Mucosa of rectum (tissue), 2 donors: ENCODE results near the gene USP10.
A peak's percentile ranks its signal among the peaks of the same experiment; 100 is the strongest.

ENCODE experiments used
- H3K27ac ChIP-seq, 2 donors: one replicate each; pipeline ENCODE4 v1.7.0; 2013; ENCODE audit warnings: inconsistent platforms in 2 of 2, low read depth in 2 of 2, low read length in 2 of 2
- H3K27me3 ChIP-seq, 2 donors: one replicate each; pipeline ENCODE4 v1.7.0; 2013; ENCODE audit warnings: low read length in 2 of 2; ENCODE audit not compliant: control insufficient read depth in 2 of 2, insufficient read depth in 2 of 2
- H3K36me3 ChIP-seq, 2 donors: one replicate each; pipeline ENCODE4 v1.7.0; 2013; ENCODE audit warnings: low read length in 2 of 2; ENCODE audit not compliant: control insufficient read depth in 2 of 2, insufficient read depth in 2 of 2
- H3K4me1 ChIP-seq, 2 donors: one replicate each; pipeline ENCODE4 v1.7.0; 2013; ENCODE audit warnings: low read length in 2 of 2, mild to moderate bottlenecking in 1 of 2; ENCODE audit not compliant: control insufficient read depth in 2 of 2, insufficient read depth in 2 of 2
- H3K4me3 ChIP-seq, 2 donors: one replicate each; pipeline ENCODE4 v1.7.0; 2013; ENCODE audit warnings: low read length in 2 of 2
- H3K9ac ChIP-seq, 2 donors: one replicate each; pipeline ENCODE4 v1.7.0; 2013; ENCODE audit warnings: low read length in 2 of 2, low read depth in 1 of 2, mild to moderate bottlenecking in 1 of 2
- H3K9me3 ChIP-seq, 2 donors: one replicate each; pipeline ENCODE4 v1.7.0; 2013; ENCODE audit warnings: low read length in 2 of 2; ENCODE audit not compliant: control insufficient read depth in 2 of 2
- donor health status: healthy.
- donor health status: Normal muscosa, but diverticular disease.

Gene USP10

GRCh38 chr16:84819644-84820304, 120.0 kb downstream of the USP10 start, which contains the start of gene CRISPLD2:
TSS of gene CRISPLD2 (plus strand) at chr16:84819985. CDS start at chr16:84838496, 18,511 bp downstream.
- Histone ChIP-seq H3K27me3 (peaks cover 8 to 18% of the 10 kb centered on the region in 2 donors), H3K4me1 (peaks cover 8 to 12% of the 10 kb centered on the region in 2 donors), H3K27ac (peak within 1 kb of the TSS; percentile 70 to 71), H3K4me3 (peak within 1 kb of the TSS; percentile 64 to 84), H3K36me3 (no peaks in the 10 kb centered on the region), H3K9ac (peak within 1 kb of the TSS; percentile 65 to 74), H3K9me3 (no peaks in the 10 kb centered on the region)

GRCh38 chr16:84820305-84820684, 120.5 kb downstream of the USP10 start:
- H3K9me3 ChIP-seq: no peaks in the 10 kb centered on the region
- peaks cover 8 to 15% of the 10 kb centered on the region in 2 donors for H3K27me3 ChIP-seq
- H3K27ac ChIP-seq: peak overlapping the region; percentile 70 to 71
- H3K4me3 ChIP-seq: peak overlapping the region; percentile 64 to 84
- H3K4me1 ChIP-seq: peaks cover 8 to 12% of the 10 kb centered on the region in 2 donors
- peak overlapping the region; percentile 65 to 74 for H3K9ac ChIP-seq
- no peaks in the 10 kb centered on the region for H3K36me3 ChIP-seq

- Histone ChIP-seq H3K36me3 (no peaks in the 10 kb centered on the region), H3K4me3 (peak overlapping the region; percentile 64 to 84), H3K27ac (peak overlapping the region; percentile 70 to 71), H3K4me1 (peaks cover 8 to 12% of the 10 kb centered on the region in 2 donors), H3K27me3 (peaks cover 8 to 15% of the 10 kb centered on the region in 2 donors), H3K9ac (peak overlapping the region; percentile 65 to 74), H3K9me3 (no peaks in the 10 kb centered on the region)
These were observed 121.0 kb downstream of the USP10 start for GRCh38 chr16:84820771-84821170.

DNA sequence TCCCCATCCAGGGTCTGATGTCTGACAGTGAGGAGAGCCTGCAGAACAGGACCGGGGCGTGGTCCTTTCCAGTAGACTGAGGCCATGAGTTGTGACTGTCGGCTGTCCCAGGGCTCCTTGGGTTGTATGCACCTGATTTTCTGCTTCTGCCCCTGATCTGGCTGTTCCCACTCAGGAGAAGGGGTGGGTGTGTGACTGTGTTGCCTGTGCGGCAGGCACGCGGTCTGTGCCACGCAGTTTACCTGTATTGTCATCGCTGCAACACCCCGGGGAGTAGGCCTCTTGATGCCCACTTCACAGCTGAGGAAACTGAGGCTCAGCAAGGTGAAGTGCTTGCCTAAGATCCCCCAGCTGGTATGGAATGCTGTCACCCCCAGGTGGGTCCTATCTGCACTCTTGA, 121.4 kb downstream of the USP10 start:
- no peaks in the 10 kb centered on the region for H3K36me3 ChIP-seq
- no peaks in the 10 kb centered on the region for H3K9me3 ChIP-seq
- H3K4me1 ChIP-seq: peaks cover 8 to 12% of the 10 kb centered on the region in 2 donors
- H3K9ac ChIP-seq: peak overlapping the region; percentile 65 to 74
- peak overlapping the region; percentile 64 to 84 for H3K4me3 ChIP-seq
- H3K27ac ChIP-seq: peak overlapping the region; percentile 70 to 71
- peaks cover 8 to 15% of the 10 kb centered on the region in 2 donors for H3K27me3 ChIP-seq

DNA sequence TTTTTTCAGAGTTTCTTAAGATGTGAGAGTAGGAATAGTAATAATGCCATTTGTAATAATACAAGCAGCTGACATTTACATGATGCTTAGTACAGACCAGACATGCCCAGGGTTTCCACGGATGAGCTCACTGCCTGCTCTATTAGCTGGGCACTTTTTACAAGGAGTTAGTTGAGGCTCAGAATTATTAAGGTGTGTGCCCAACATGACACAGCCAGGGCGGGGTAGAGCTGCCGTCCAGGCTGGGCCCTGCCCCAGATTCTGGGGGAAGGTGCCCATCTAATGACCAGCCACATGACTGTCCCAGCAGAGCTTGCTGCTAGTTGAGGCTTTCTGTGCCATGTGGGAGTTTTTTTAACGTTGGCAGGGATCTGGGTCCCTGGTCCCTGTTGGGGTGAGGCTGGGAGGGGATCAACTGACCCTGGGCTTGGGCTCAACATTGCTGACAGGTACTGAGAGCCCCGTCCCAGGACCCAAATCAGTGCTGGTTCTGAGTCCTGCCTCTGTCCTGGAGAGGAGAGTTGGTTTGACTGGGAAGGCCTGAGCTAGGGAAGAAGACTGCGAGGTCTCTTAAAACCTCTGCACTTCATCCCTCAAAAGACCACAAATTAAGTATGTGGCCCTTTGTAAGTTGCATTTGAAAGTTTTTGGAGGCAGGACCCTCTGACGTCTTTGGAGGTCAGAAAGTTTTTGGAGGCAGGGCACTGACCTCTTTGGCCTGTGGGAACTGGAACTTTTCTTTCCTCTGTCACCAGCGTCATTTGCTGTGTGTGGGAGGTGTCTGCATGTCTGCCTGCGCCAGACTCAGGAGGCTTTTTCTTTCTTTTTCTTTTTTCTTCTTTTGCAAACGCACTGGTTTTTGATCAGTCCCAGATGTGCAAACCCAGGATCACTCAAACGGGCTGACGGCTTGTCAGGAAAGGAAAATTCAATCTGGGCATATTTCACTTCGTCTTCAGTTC, 122.2 kb downstream of the USP10 start:
- no peaks in the 10 kb centered on the region for H3K9me3 ChIP-seq
- peak overlapping the region; percentile 64 to 71 for H3K27ac ChIP-seq
- peaks cover 8 to 12% of the 10 kb centered on the region in 2 donors for H3K4me1 ChIP-seq

GRCh38 chr16:84822990-84823389, 123.2 kb downstream of the USP10 start:
- Histone ChIP-seq H3K27ac (peak overlapping the region; percentile 64 to 71), H3K27me3 (peaks cover 8 to 15% of the 10 kb centered on the region in 2 donors), H3K36me3 (no peaks in the 10 kb centered on the region), H3K9me3 (no peaks in the 10 kb centered on the region), H3K4me3 (peak overlapping the region in 1 of 2 donors; percentile 20), H3K9ac (no peak overlapping the region), H3K4me1 (peaks cover 8 to 13% of the 10 kb centered on the region in 2 donors)

More for the DNA sequence above, 122.2 kb downstream of the USP10 start:
- H3K4me3 ChIP-seq: peak overlapping the region; percentile 64 to 84
- peaks cover 8 to 15% of the 10 kb centered on the region in 2 donors for H3K27me3 ChIP-seq
- H3K36me3 ChIP-seq: no peaks in the 10 kb centered on the region
- peak overlapping the region; percentile 65 to 74 for H3K9ac ChIP-seq

GRCh38 chr16:84823484-84823883, 123.7 kb downstream of the USP10 start:
- no peak overlapping the region for H3K4me3 ChIP-seq
- H3K9ac ChIP-seq: no peak overlapping the region
- H3K36me3 ChIP-seq: no peaks in the 10 kb centered on the region
- H3K27ac ChIP-seq: peak overlapping the region; percentile 14 to 71
- peaks cover 8 to 14% of the 10 kb centered on the region in 2 donors for H3K4me1 ChIP-seq
- peaks cover 8 to 15% of the 10 kb centered on the region in 2 donors for H3K27me3 ChIP-seq
- no peaks in the 10 kb centered on the region for H3K9me3 ChIP-seq

DNA sequence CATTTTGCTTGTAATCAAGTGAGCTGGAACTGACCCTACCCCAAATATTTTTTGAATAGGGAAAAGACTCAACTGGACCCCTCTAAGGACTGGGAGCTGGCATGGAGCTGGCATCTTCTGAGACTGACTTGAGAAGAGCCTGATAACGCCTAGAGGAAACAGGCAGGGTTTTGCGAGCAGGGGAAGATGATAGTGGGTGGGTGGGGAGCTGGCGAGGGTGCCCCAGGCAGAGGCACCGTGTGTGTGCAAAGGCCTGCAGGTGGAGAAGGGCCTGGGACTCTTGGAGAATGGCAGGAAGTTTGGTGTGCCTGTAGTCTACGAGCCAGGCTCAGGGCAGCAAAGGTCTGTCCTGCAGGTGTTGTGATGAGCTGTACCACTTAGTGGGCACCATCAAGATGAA, 124.1 kb downstream of the USP10 start:
- Histone ChIP-seq H3K27me3 (peaks cover 4 to 15% of the 10 kb centered on the region in 2 donors), H3K36me3 (no peaks in the 10 kb centered on the region), H3K9ac (no peak overlapping the region), H3K9me3 (no peaks in the 10 kb centered on the region), H3K27ac (peak overlapping the region in 1 of 2 donors; percentile 25), H3K4me1 (peaks cover 8 to 14% of the 10 kb centered on the region in 2 donors), H3K4me3 (no peak overlapping the region)

DNA sequence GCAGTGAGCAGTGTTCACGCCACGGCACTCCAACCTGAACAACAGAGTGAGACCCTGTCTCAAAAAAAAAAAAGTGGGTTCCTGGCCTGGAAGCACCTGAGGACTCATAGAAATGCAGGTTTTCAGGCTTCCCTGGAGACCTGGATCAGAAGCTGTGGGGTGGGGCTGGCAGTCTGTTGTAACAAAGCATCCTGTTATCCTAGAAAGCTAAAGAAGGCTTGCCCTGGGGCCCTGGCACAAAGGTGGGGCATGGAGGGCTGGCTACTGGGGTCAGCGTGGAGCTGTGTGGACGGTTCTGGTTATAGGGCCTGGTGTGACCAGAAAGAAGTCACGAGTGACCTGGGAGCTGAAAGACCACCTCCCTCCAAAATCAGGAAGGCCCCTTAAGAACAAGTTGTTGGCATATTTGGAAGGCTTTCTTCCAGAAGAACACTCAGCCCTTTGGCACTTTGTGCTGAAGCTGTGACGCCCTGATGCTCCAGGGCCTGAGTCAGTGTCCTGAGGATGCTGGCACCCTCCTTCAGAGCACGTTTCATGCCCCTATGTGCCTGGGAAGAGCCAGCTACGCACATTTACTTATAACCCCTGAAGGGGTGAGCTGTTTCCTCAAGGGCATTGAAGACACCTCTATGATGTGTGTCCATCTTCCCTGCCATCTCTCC, 126.2 kb downstream of the USP10 start:
- H3K27me3 ChIP-seq: peaks cover 4 to 6% of the 10 kb centered on the region in 2 donors
- peak overlapping the region in 1 of 2 donors; percentile 41 for H3K9ac ChIP-seq
- H3K4me1 ChIP-seq: peaks cover 0 to 7% of the 10 kb centered on the region in 2 donors
- peak overlapping the region; percentile 78 to 79 for H3K27ac ChIP-seq
- H3K9me3 ChIP-seq: no peaks in the 10 kb centered on the region
- no peak overlapping the region for H3K4me3 ChIP-seq
- H3K36me3 ChIP-seq: no peaks in the 10 kb centered on the region
